IPS-18c (cell line): ENCODE data around the gene STK10.

ENCODE experiments used
- H3K4me3 ChIP-seq: 2 replicates; pipeline ENCODE4 v1.7.0; 2013; ENCODE audit warnings: low read depth, mild to moderate bottlenecking, low read length, moderate library complexity; ENCODE audit not compliant: insufficient read depth
- H3K9me3 ChIP-seq: one replicate; pipeline ENCODE4 v1.6.1; 2013; ENCODE audit warnings: mild to moderate bottlenecking, low read length, moderate library complexity; ENCODE audit not compliant: control insufficient read depth, insufficient read depth

STK10 gene

DNA sequence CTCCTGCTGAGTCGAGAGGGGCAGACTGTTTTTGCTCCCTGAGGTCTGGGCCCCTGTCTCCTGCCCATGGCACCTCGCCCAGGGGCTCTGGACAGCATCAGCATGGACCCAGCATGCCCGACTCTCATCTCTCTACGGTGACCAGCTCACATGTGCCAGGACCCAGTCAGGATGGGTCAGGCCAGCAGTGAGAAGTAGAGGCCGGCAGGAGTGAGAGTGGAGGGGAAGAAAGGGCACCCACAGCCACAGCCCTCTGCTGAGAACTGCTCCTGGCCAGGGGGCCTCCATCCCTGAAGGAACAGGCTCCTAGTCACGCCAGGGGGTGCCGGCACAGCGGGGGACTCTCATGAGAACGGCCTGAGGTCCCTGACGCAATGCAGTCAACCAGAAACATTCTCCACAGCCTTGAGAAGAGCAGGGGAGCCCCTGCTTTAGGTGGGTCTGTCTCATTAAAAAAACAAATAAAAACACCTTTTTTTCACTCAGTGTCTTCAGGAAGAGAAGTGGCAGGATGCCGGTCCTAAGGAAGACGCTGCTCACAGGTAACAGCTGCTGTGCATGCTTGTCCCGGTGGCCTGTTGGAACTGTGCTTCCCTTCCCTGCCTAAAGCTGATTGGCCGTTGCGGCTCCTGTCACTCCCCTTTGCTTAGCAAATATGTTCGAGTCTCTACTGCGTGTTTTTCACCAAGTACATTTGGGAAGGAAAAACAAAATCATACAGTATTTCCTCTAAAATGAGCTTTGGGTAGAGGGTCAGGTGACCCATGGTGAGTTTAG is 95.9 kb downstream of the STK10 start:
- no peaks in the 10 kb centered on the region for H3K9me3 ChIP-seq
- no peak overlapping the region for H3K4me3 ChIP-seq

- no peaks in the 10 kb centered on the region for H3K9me3 ChIP-seq
- no peak overlapping the region for H3K4me3 ChIP-seq
Observed at GRCh38 chr5:172090976-172091547, 97.0 kb downstream of the STK10 start.

DNA sequence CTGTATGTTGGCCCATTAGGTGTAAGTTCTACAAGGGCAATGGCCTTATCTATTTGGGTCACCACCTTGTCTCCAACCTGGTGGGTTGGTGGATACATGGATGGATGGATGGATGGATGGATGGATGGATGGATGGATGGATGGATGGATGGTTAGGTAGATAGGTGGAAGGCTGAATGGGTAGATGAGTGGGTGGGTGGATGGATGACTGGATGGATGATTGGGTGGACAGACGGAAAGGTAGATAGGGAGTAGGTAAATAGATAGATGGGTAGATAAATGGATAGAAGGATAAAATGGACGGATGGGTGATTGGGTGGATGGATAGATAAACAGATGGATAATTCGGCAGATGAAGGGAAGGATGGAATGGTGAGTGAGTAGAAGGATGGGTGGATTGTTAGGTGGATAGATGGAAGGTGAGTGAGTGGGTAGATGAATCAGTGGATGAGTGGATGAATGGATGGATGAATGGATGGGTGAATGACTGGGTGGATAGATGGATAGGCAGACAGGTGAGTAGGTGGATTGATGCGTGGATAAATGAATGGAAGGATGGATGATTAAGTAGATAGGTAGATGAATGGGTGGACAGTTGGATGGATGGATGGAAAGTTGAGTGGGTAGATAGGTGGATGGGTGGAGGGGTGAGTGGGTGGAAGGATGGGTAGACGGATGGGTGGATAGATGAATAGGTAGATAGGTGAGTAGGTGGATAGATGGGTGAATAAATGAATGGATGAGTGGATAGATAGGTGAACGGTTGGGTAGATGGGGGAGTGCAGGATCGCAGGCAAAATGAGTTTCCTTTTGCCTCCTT is 98.5 kb downstream of the STK10 start:
- no peak overlapping the region for H3K4me3 ChIP-seq
- H3K9me3 ChIP-seq: no peaks in the 10 kb centered on the region

- no peak overlapping the region for H3K4me3 ChIP-seq
Observed at GRCh38 chr5:172088801-172089200, 99.2 kb downstream of the STK10 start.

DNA sequence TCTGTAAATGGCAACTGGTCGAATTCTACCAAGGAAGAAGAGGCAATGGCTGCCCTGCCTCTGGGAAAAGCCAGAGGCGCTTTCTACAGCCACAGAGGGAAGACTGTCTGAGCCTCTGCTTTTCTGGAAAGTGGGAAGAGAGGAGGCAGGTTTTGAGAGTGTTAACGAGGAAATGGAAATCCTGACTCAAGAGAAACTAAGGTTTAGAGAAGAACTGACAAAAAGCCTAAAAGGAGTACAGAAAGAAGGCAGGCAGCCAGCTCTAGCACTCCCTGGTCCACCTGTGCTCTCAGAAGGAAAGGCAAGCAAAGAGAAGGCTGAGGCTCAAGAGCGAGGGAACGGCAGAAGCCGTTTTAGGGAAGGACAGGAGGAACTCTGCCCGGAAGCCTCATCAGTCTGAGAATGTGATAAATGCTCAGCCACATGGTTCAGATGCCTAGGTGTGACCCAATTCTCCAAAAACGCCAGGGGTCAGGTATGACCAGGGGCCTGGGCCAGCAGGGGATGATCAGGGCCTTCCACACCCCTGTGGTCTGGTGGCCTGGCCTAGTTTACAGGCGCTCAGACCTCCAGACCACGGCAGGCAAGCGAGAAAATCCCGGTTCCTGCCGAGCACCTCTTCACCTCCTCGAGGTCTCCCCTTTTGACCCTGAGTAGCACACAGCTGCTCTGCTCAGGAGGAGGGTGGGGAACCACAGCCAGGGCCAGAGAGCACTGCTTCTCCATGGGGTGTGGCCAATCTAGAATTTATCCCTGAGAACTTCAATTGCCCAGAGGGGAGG is 101.6 kb downstream of the STK10 start:
- no peak overlapping the region for H3K4me3 ChIP-seq
- no peaks in the 10 kb centered on the region for H3K9me3 ChIP-seq

More at GRCh38 chr5:172088801-172089200, 99.2 kb downstream of the STK10 start:
- H3K9me3 ChIP-seq: no peaks in the 10 kb centered on the region

GRCh38 chr5:172085738-172086137 is 102.3 kb downstream of the STK10 start:
- no peak overlapping the region for H3K4me3 ChIP-seq
- H3K9me3 ChIP-seq: no peaks in the 10 kb centered on the region

- Histone ChIP-seq H3K9me3 (no peaks in the 10 kb centered on the region), H3K4me3 (no peak overlapping the region)
Observed at GRCh38 chr5:172082180-172082579, 105.8 kb downstream of the STK10 start.

GRCh38 chr5:172079876-172080275 is 108.1 kb downstream of the STK10 start:
- Histone ChIP-seq H3K4me3 (no peak overlapping the region), H3K9me3 (peaks cover 2% of the 10 kb centered on the region)

GRCh38 chr5:172078726-172079345 is 109.2 kb downstream of the STK10 start:
- Histone ChIP-seq H3K9me3 (peaks cover 2% of the 10 kb centered on the region), H3K4me3 (no peak overlapping the region)

DNA sequence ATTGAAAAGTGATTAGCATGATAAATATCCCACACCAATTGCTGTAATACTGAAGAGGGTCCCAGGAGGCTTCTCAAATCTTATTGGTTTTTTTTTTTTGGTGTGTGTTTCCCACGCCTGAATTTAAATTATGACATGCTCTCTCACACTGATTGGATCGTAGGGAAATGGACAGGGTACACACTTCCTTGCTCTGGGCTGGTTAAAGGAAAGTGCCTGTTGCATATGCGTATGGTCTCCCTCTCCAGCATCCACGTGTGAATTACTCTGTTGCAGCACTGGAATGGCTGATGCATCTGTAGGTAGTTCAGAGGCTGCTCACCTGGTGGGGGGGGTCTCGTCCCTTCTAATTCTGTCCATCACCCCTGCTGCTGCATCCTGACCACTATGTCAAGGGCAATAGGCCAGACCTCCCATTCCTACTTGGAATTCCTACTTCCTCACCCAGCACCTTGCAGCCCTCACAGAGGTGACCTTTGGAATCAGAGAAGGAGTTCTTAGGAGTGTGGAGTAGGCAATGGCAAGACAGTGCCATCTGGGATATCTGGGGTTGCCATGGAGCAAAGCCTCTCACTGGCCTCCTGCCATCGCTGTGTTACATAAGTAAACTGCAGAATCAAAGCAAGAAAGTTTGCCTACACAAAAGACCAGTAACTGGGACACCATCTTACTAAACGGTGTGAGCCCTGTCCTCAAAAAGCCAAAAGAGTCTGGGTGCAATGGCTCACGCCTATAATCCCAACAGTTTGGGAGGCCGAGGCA is 110.2 kb downstream of the STK10 start:
- no peak overlapping the region for H3K4me3 ChIP-seq

DNA sequence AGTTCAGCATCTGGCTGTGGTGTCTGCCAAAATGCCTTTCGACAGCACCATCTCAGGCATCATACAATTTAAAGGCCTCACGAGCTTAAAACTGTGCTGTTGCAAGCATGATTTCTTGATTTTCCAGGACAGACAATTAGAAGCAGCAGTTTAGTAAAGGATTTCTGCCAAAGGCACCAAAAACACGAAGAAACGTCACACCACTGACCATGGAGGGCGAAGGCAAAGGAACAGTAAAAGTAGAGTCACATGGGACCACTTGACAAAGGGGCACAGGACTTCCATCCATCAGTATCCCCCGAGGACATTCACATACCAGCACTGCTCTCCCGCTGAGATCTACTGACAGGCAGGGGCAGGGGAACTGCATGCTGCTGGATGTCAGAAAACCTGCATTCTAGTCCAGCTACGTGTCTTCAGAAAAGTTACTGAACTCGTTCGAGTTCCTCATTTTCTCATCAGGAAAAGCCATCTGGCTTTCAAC is 111.2 kb downstream of the STK10 start:
- Histone ChIP-seq H3K4me3 (no peak overlapping the region), H3K9me3 (peaks cover 2% of the 10 kb centered on the region)

More for the DNA sequence above, 110.2 kb downstream of the STK10 start:
- H3K9me3 ChIP-seq: peaks cover 2% of the 10 kb centered on the region

DNA sequence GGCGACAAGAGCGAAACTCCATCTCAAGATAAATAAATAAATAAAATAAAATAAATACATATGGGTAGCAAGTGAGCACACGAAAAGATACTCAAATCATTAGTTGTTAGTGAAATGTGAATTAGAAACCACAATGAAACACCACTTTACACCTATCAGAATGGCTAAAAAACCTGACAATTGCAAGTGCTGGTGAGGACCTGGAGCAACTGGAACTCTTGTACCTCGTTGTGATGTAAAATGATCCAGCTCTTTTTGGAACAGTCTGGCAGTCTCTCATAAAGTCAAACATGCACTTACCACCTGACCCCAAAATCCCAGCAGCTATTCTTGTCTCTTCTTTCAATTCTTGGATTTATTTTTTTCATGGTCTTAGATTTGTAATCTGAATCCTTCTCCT is 112.4 kb downstream of the STK10 start:
- H3K9me3 ChIP-seq: peaks cover 2% of the 10 kb centered on the region
- H3K4me3 ChIP-seq: no peak overlapping the region

GRCh38 chr5:172074896-172075295 is 113.1 kb downstream of the STK10 start:
- Histone ChIP-seq H3K4me3 (no peak overlapping the region), H3K9me3 (peaks cover 2% of the 10 kb centered on the region)

- Histone ChIP-seq H3K9me3 (peaks cover 2% of the 10 kb centered on the region), H3K4me3 (no peak overlapping the region)
Observed at GRCh38 chr5:172071309-172071875, 116.6 kb downstream of the STK10 start.

DNA sequence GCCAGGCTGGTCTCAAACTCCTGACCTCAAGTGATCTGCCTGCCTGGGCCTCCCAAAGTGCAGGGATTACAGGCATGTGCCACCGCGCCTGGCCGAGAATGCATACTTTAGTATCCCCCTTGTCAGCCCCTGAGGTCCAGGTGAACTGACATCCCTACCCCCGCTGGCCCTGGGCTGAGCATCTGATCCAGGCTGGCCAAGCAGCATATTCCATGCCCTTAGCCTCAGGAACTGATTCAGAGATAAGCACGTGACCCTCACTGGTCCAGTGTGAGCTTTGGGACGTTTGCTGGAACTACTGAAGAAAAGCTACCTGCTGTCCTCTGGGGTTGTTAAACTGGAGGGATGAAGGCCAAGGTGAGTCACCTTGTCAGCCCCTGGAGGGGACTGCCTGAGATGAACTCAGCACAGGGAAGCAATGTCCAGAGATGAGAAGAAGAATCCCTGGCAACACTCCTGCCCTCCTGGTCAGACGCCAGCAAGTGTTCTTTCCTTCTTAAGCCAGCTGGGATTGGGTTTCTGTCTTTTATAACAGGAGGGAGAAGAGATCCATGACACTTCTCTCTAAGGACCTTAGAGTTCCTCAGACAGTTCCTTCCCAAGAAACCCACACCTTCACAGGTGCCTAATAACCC is 122.5 kb downstream of the STK10 start:
- no peak overlapping the region for H3K4me3 ChIP-seq

More for the DNA sequence above, 122.5 kb downstream of the STK10 start:
- peaks cover 2% of the 10 kb centered on the region for H3K9me3 ChIP-seq
